ENCODE data around the gene SPATC1L.

The SPATC1L gene

GRCh38 chr21:46119144-46119636, 65.1 kb downstream of the SPATC1L start:
- ChIA-PET CTCF (interaction anchor here (1.5 kb wide), 1 partner anchor 147 kb away, joined by 3 read pairs; no protein-coding TSS in a partner anchor), POLR2A (no interaction called here)
- Histone ChIP-seq H3K9me3 (ENCODE audit: control insufficient read depth, insufficient read depth, low read depth, low read length) (no peaks in the 10 kb centered on the region), H3K36me3 (ENCODE audit: control insufficient read depth in 2 of 2, insufficient read depth in 1 of 2, low read length in 2 of 2) (peaks cover 0 to 79% of the 10 kb centered on the region in 2 experiments; a peak in 2 of 3 replicates), H3K4me3 (ENCODE audit: low read depth, low read length) (no peak overlapping the region), H3K4me1 (ENCODE audit: control insufficient read depth, insufficient read depth, low read length) (no peaks in the 10 kb centered on the region), H3K27ac (ENCODE audit: extremely low read depth, low read depth, low read length) (no peak overlapping the region)
- TF ChIP-seq ZIC2 (tag by site-specific recombination; IDR thresholded peaks at IDR 0.05): 0 out of 2 replicates have a peak, but pooled peaks have one; percentile 7
- TF ChIP-seq ZNF341 (tag by site-specific recombination; IDR thresholded peaks at IDR 0.05; ENCODE audit: low read depth): no peak
- no peak for TF ChIP-seq KLF17 (tag by site-specific recombination; IDR thresholded peaks at IDR 0.05)

GRCh38 chr21:46118316-46119143, 65.7 kb downstream of the SPATC1L start:
- POLR2A ChIA-PET: no interaction called here
- H3K9me3 ChIP-seq (ENCODE audit: control insufficient read depth, insufficient read depth, low read depth, low read length): no peaks in the 10 kb centered on the region
- H3K4me1 ChIP-seq (ENCODE audit: control insufficient read depth, insufficient read depth, low read length): no peaks in the 10 kb centered on the region
- H3K36me3 ChIP-seq (ENCODE audit: control insufficient read depth in 2 of 2, insufficient read depth in 1 of 2, low read length in 2 of 2): peaks cover 0 to 78% of the 10 kb centered on the region in 2 experiments
- CTCF ChIA-PET: interaction anchor here (1.5 kb wide), 1 partner anchor 146 kb away, joined by 3 read pairs; no protein-coding TSS in a partner anchor
- H3K4me3 ChIP-seq (ENCODE audit: low read depth, low read length): no peak overlapping the region
- no peak for TF ChIP-seq ZNF843 (tag by site-specific recombination; IDR thresholded peaks at IDR 0.05)
- no peak for TF ChIP-seq ZNF658 (tag by site-specific recombination; IDR thresholded peaks at IDR 0.05)
- no peak for TF ChIP-seq ZFP37 (tag by site-specific recombination; IDR thresholded peaks at IDR 0.05)
- no peak for TF ChIP-seq ZNF146 (tag by site-specific recombination; IDR thresholded peaks at IDR 0.05)
- no peak for TF ChIP-seq ZNF530 (tag by site-specific recombination; IDR thresholded peaks at IDR 0.05; ENCODE audit: low read depth)
- TF ChIP-seq ZNF529 (tag by site-specific recombination; IDR thresholded peaks at IDR 0.05; ENCODE audit: insufficient replicate concordance): no peak
- TF ChIP-seq ZBTB44 (tag by site-specific recombination; IDR thresholded peaks at IDR 0.05): no peak
- no peak for TF ChIP-seq ZNF555 (tag by site-specific recombination; conservative IDR thresholded peaks at IDR 0.05)
- no peak for TF ChIP-seq ZNF549 (tag by site-specific recombination; IDR thresholded peaks at IDR 0.05)
- TF ChIP-seq SETDB1 (IDR thresholded peaks at IDR 0.05; ENCODE audit: insufficient read length, low read length): no peak
- TF ChIP-seq ZFP41 (tag by site-specific recombination; IDR thresholded peaks at IDR 0.05; ENCODE audit: borderline replicate concordance): no peak
- no peak for TF ChIP-seq ZFHX2 (tag by site-specific recombination; conservative IDR thresholded peaks at IDR 0.05)
- no peak for TF ChIP-seq ZNF140 (tag by site-specific recombination; IDR thresholded peaks at IDR 0.05)
- TF ChIP-seq SALL2 (tag by site-specific recombination; IDR thresholded peaks at IDR 0.05; ENCODE audit: borderline replicate concordance): no peak
- no peak for TF ChIP-seq ZNF792 (tag by site-specific recombination; IDR thresholded peaks at IDR 0.05)
- TF ChIP-seq ZNF292 (tag by site-specific recombination; IDR thresholded peaks at IDR 0.05; ENCODE audit: borderline replicate concordance, low read depth): no peak
- no peak for TF ChIP-seq ZNF398 (tag by site-specific recombination; IDR thresholded peaks at IDR 0.05)
- TF ChIP-seq ZNF19 (tag by site-specific recombination; IDR thresholded peaks at IDR 0.05; ENCODE audit: low read depth): no peak
- H3K27ac ChIP-seq (ENCODE audit: extremely low read depth, low read depth, low read length): no peak overlapping the region

All from HEK293 (cell line).